Smooth muscle cell of the brain vasculature (primary cell): ENCODE measurements around the gene SLC40A1.
A peak's percentile ranks its signal among the peaks of the same experiment; 100 is the strongest.
"Not testable (repeated sequence)": the region's sequence is repeated elsewhere in the genome, so short reads cannot be mapped to it uniquely, and the experiment has no call there.

Experiments
- DNase-seq: peaks from one replicate; pipeline ENCODE4 v3.0.0-alpha.2; 2012; ENCODE audit warnings: low read depth, low spot score

Gene SLC40A1

GRCh38 chr2:189580658-189581353, at the start of gene SLC40A1:
Gene SLC40A1 (minus strand): TSS chr2:189580786. CDS start chr2:189580460, 326 bp downstream.
- DNase-seq, result no peak

- peak; percentile 32 for DNase-seq
These were observed 49.2 kb upstream of the SLC40A1 start for GRCh38 chr2:189629531-189630453.

GRCh38 chr2:189628817-189629530, 48.4 kb upstream of the SLC40A1 start:
- no peak for DNase-seq

GRCh38 chr2:189627789-189628188, 47.2 kb upstream of the SLC40A1 start:
- DNase-seq, result no peak

GRCh38 chr2:189625636-189626035, 45.0 kb upstream of the SLC40A1 start:
- DNase-seq, result no peak

- DNase-seq, result no peak
These were observed 44.2 kb upstream of the SLC40A1 start for GRCh38 chr2:189624648-189625355.

GRCh38 chr2:189623049-189623448, 42.5 kb upstream of the SLC40A1 start:
- DNase-seq, result no peak

- no peak for DNase-seq
These were observed 41.2 kb upstream of the SLC40A1 start for GRCh38 chr2:189621781-189622180.

GRCh38 chr2:189618197-189618596, 37.6 kb upstream of the SLC40A1 start:
- DNase-seq, result no peak

- DNase-seq, result no peak
These were observed 34.0 kb upstream of the SLC40A1 start for GRCh38 chr2:189614585-189614984.

- no peak for DNase-seq
These were observed 33.2 kb upstream of the SLC40A1 start for GRCh38 chr2:189613650-189614420.

- peak; percentile 41 for DNase-seq
These were observed 32.6 kb upstream of the SLC40A1 start for GRCh38 chr2:189613077-189613636.

GRCh38 chr2:189610700-189611099, 30.1 kb upstream of the SLC40A1 start:
- no peak for DNase-seq

- DNase-seq, result no peak
These were observed 29.3 kb upstream of the SLC40A1 start for GRCh38 chr2:189609853-189610252.

- no peak for DNase-seq
These were observed 28.8 kb upstream of the SLC40A1 start for GRCh38 chr2:189609423-189609816.

- DNase-seq, result no peak
These were observed 28.3 kb upstream of the SLC40A1 start for GRCh38 chr2:189608795-189609422.

- no peak for DNase-seq
These were observed 27.6 kb upstream of the SLC40A1 start for GRCh38 chr2:189608170-189608569.

GRCh38 chr2:189602233-189602632, 21.6 kb upstream of the SLC40A1 start:
- DNase-seq, result no peak

- not testable (repeated sequence) for DNase-seq
These were observed 21.1 kb upstream of the SLC40A1 start for GRCh38 chr2:189601652-189602051.

GRCh38 chr2:189601043-189601442, 20.5 kb upstream of the SLC40A1 start:
- no peak for DNase-seq
